Parathyroid adenoma (tissue), 2 donors: ENCODE measurements around the gene HSPA1L.

Experiments used
- H2AFZ ChIP-seq: fragments of 300-600 bp; sonication (generic); one replicate; pipeline ENCODE4 v1.7.0; 2017; ENCODE audit warnings: antibody characterized with exemption, mild to moderate bottlenecking
- H3K27ac ChIP-seq: fragments of 300-600 bp; sonication (generic); one replicate; pipeline ENCODE4 v1.7.0; 2017
- H3K27me3 ChIP-seq: fragments of 300-600 bp; sonication (generic); one replicate; pipeline ENCODE4 v1.7.0; 2017; ENCODE audit warnings: low read length; ENCODE audit not compliant: control insufficient read depth, insufficient read depth
- H3K36me3 ChIP-seq: fragments of 300-600 bp; sonication (generic); one replicate; pipeline ENCODE4 v1.7.0; 2017; ENCODE audit warnings: low read length; ENCODE audit not compliant: control insufficient read depth, insufficient read depth
- H3K4me1 ChIP-seq: fragments of 300-600 bp; sonication (generic); one replicate; pipeline ENCODE4 v1.7.0; 2017; ENCODE audit warnings: control low read depth
- H3K4me2 ChIP-seq: fragments of 300-600 bp; sonication (generic); one replicate; pipeline ENCODE4 v1.7.0; 2017; ENCODE audit warnings: low read length
- H3K4me3 ChIP-seq: fragments of 300-600 bp; sonication (generic); one replicate; pipeline ENCODE4 v1.7.0; 2017; ENCODE audit warnings: low read depth, low read length
- H3K79me2 ChIP-seq: fragments of 300-600 bp; sonication (generic); one replicate; pipeline ENCODE4 v1.7.0; 2017; ENCODE audit warnings: control low read depth
- H3K9ac ChIP-seq: fragments of 300-600 bp; sonication (generic); one replicate; pipeline ENCODE4 v1.7.0; 2017; ENCODE audit warnings: mild to moderate bottlenecking
- H3K9me3 ChIP-seq: fragments of 300-600 bp; sonication (generic); one replicate; pipeline ENCODE4 v1.7.0; 2017; ENCODE audit warnings: low read length; ENCODE audit not compliant: control insufficient read depth
- TF ChIP-seq, protein P1 (sequence below): fragments of 300-600 bp; sonication (generic); IDR thresholded peaks from one replicate; pipeline ENCODE4 v1.7.0; 2017; ENCODE audit warnings: antibody characterized with exemption, mild to moderate bottlenecking
- donor health status: primary hyperparathyroidism.

Gene HSPA1L

GRCh38 chr6:31778193-31778592 lies 36.9 kb downstream of the HSPA1L start:
- peaks cover 2% of the 10 kb centered on the region for H3K79me2 ChIP-seq
- H3K4me3 ChIP-seq, result no peak overlapping the region
- no peaks in the 10 kb centered on the region for H3K36me3 ChIP-seq
- TF ChIP-seq, protein P1, sequence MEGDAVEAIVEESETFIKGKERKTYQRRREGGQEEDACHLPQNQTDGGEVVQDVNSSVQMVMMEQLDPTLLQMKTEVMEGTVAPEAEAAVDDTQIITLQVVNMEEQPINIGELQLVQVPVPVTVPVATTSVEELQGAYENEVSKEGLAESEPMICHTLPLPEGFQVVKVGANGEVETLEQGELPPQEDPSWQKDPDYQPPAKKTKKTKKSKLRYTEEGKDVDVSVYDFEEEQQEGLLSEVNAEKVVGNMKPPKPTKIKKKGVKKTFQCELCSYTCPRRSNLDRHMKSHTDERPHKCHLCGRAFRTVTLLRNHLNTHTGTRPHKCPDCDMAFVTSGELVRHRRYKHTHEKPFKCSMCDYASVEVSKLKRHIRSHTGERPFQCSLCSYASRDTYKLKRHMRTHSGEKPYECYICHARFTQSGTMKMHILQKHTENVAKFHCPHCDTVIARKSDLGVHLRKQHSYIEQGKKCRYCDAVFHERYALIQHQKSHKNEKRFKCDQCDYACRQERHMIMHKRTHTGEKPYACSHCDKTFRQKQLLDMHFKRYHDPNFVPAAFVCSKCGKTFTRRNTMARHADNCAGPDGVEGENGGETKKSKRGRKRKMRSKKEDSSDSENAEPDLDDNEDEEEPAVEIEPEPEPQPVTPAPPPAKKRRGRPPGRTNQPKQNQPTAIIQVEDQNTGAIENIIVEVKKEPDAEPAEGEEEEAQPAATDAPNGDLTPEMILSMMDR, result no peak
- H3K4me1 ChIP-seq, result peaks cover 13% of the 10 kb centered on the region
- no peak overlapping the region for H3K9ac ChIP-seq
- no peak overlapping the region for H3K4me2 ChIP-seq
- no peak overlapping the region for H2AFZ ChIP-seq
- no peaks in the 10 kb centered on the region for H3K27me3 ChIP-seq
- no peak overlapping the region for H3K27ac ChIP-seq
- H3K9me3 ChIP-seq, result no peaks in the 10 kb centered on the region

- Histone ChIP-seq H3K36me3 (no peaks in the 10 kb centered on the region), H3K9ac (no peak overlapping the region), H3K27ac (no peak overlapping the region)
Observed at GRCh38 chr6:31777667-31778050, 37.4 kb downstream of the HSPA1L start.

GRCh38 chr6:31776989-31777666 lies 38.0 kb downstream of the HSPA1L start, which contains the start of gene VWA7:
TSS of gene VWA7 (minus strand) at chr6:31777328. CDS start at chr6:31776779, 549 bp downstream.
- Histone ChIP-seq H3K4me3 (no peak within 1 kb of the TSS), H3K27ac (no peak within 1 kb of the TSS)
- TF ChIP-seq, protein P1, result no peak

More at GRCh38 chr6:31777667-31778050, 37.4 kb downstream of the HSPA1L start:
- Histone ChIP-seq H3K4me3 (no peak overlapping the region), H3K27me3 (no peaks in the 10 kb centered on the region), H3K4me2 (no peak overlapping the region), H2AFZ (no peak overlapping the region), H3K9me3 (no peaks in the 10 kb centered on the region), H3K79me2 (peaks cover 2% of the 10 kb centered on the region), H3K4me1 (peaks cover 13% of the 10 kb centered on the region)
- TF ChIP-seq, protein P1, result no peak

DNA sequence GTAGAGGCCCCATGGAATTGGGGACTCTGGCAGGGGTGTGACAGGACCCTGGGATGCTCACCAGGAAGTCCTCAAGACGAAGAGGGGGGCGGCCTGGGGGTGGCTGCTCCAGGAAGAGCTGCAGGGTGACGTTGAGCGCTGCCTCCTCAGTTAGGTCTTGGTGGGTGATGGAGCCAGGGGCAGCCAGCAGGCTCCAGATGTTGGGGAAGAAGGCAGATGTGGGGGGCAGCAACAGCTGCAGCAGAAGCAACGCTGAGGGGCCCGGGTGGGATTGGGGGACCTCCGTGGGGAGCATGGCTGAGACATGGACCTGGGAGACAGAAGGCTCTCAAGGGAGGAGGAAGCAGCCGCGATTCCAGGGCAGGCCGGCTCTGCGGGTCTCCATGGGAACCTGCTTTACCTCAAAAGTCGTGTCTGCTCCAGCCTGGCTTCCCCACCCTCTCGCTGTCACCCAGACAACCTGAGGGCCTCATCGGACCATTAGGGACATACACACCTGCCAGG lies 38.5 kb downstream of the HSPA1L start:
- TF ChIP-seq, protein P1, result no peak
- peak overlapping the region; percentile 82 for H2AFZ ChIP-seq
- H3K9ac ChIP-seq, result no peak overlapping the region
- no peaks in the 10 kb centered on the region for H3K9me3 ChIP-seq
- peaks cover 2% of the 10 kb centered on the region for H3K79me2 ChIP-seq
- peaks cover 13% of the 10 kb centered on the region for H3K4me1 ChIP-seq
- H3K4me3 ChIP-seq, result no peak overlapping the region
- no peak overlapping the region for H3K27ac ChIP-seq
- no peak overlapping the region for H3K4me2 ChIP-seq
- H3K27me3 ChIP-seq, result no peaks in the 10 kb centered on the region
- H3K36me3 ChIP-seq, result no peaks in the 10 kb centered on the region

More at GRCh38 chr6:31776989-31777666, 38.0 kb downstream of the HSPA1L start, which contains the start of gene VWA7:
- H3K9ac ChIP-seq, result no peak within 1 kb of the TSS
- H3K9me3 ChIP-seq, result no peaks in the 10 kb centered on the region
- H3K79me2 ChIP-seq, result peaks cover 2% of the 10 kb centered on the region
- peak within 1 kb of the TSS; percentile 82 for H2AFZ ChIP-seq
- no peaks in the 10 kb centered on the region for H3K27me3 ChIP-seq
- H3K4me1 ChIP-seq, result peaks cover 13% of the 10 kb centered on the region
- no peak within 1 kb of the TSS for H3K4me2 ChIP-seq
- H3K36me3 ChIP-seq, result no peaks in the 10 kb centered on the region
